ENCODE data around the gene IQGAP3.

Gene IQGAP3

GRCh38 chr1:156532374-156532773, 40.0 kb downstream of the IQGAP3 start:
- CTCF ChIA-PET = interaction anchor here (0.6 to 1.7 kb wide), 3 partner anchors 15 to 76 kb away, joined by 3 to 5 read pairs (median 5); no protein-coding TSS in a partner anchor
- no peak overlapping the region for H3K4me3 ChIP-seq (ENCODE audit: low read depth, low read length)
- POLR2A ChIA-PET = no interaction called here
- no peak for TF ChIP-seq CTCF (IDR thresholded peaks at IDR 0.05; ENCODE audit: insufficient read depth, low read length, missing control alignments)
- DNase-seq (ENCODE audit: low read depth, low spot score) = no peak

GRCh38 chr1:156530006-156530405, 42.4 kb downstream of the IQGAP3 start:
- DNase-seq (ENCODE audit: low read depth, low spot score) = no peak
- TF ChIP-seq CTCF (IDR thresholded peaks at IDR 0.05; ENCODE audit: insufficient read depth, low read length, missing control alignments) = no peak
- POLR2A ChIA-PET = no interaction called here
- no peak overlapping the region for H3K4me3 ChIP-seq (ENCODE audit: low read depth, low read length)
- CTCF ChIA-PET = interaction anchor here (0.7 to 1.9 kb wide), 2 partner anchors 40 to 147 kb away, joined by 4 read pairs; no protein-coding TSS in a partner anchor

GRCh38 chr1:156528875-156529425, 43.4 kb downstream of the IQGAP3 start:
- ChIA-PET CTCF (interaction anchor here (0.7 to 2.1 kb wide), 5 partner anchors 8 to 146 kb away, joined by 3 to 8 read pairs (median 4); no protein-coding TSS in a partner anchor), POLR2A (no interaction called here)
- no peak for DNase-seq (ENCODE audit: low read depth, low spot score)
- no peak overlapping the region for H3K4me3 ChIP-seq (ENCODE audit: low read depth, low read length)
- no peak for TF ChIP-seq CTCF (IDR thresholded peaks at IDR 0.05; ENCODE audit: insufficient read depth, low read length, missing control alignments)

GRCh38 chr1:156528231-156528630, 44.1 kb downstream of the IQGAP3 start:
- ChIA-PET CTCF (interaction anchor here (1.3 to 2.1 kb wide), 4 partner anchors 8 to 73 kb away, joined by 3 to 8 read pairs (median 4); no protein-coding TSS in a partner anchor), POLR2A (no interaction called here)
- no peak for DNase-seq (ENCODE audit: low read depth, low spot score)
- no peak overlapping the region for H3K4me3 ChIP-seq (ENCODE audit: low read depth, low read length)
- TF ChIP-seq CTCF (IDR thresholded peaks at IDR 0.05; ENCODE audit: insufficient read depth, low read length, missing control alignments) = no peak

- TF ChIP-seq CTCF (IDR thresholded peaks at IDR 0.05; ENCODE audit: insufficient read depth, low read length, missing control alignments) = no peak
- POLR2A ChIA-PET = no interaction called here
- CTCF ChIA-PET = interaction anchor here (2.1 kb wide), 1 partner anchor 47 kb away, joined by 8 read pairs; no protein-coding TSS in a partner anchor
Observed at GRCh38 chr1:156527584-156527983, 44.8 kb downstream of the IQGAP3 start.

GRCh38 chr1:156525856-156526489, 46.4 kb downstream of the IQGAP3 start:
- POLR2A ChIA-PET = interaction anchor here (0.6 kb wide), 1 partner anchor 11 kb away, joined by 4 read pairs; no protein-coding TSS in a partner anchor

More at GRCh38 chr1:156527584-156527983, 44.8 kb downstream of the IQGAP3 start:
- no peak overlapping the region for H3K4me3 ChIP-seq (ENCODE audit: low read depth, low read length)
- no peak for DNase-seq (ENCODE audit: low read depth, low spot score)

More at GRCh38 chr1:156525856-156526489, 46.4 kb downstream of the IQGAP3 start:
- DNase-seq (ENCODE audit: low read depth, low spot score) = no peak
- no peak for TF ChIP-seq CTCF (IDR thresholded peaks at IDR 0.05; ENCODE audit: insufficient read depth, low read length, missing control alignments)
- CTCF ChIA-PET = interaction anchor here (0.6 to 1.5 kb wide), 4 partner anchors 9 to 86 kb away, joined by 3 to 6 read pairs (median 4); no protein-coding TSS in a partner anchor
- H3K4me3 ChIP-seq (ENCODE audit: low read depth, low read length) = no peak overlapping the region
